Measurements from ENCODE around the gene OR56A4. TPM values are rescaled to one million over a fixed set of nuclear protein-coding genes. Genes with fewer than 3 reads are reported as not detected.

OR56A4 gene
- total RNA-seq, 1 experiment from 2014 or later, result 0.20 TPM

- CTCF ChIA-PET, result interaction anchor here (1.0 kb wide), 1 partner anchor 224 kb away, joined by 3 read pairs; no protein-coding TSS in a partner anchor
- ATAC-seq (no peak), DNase-seq (ENCODE audit: low spot score) (no peak)
- H3K4me3 Mint-ChIP-seq, result no peak overlapping the region
- peaks cover 2% of the 10 kb centered on the region for H3K27me3 Mint-ChIP-seq (ENCODE audit: low read depth)
- H3K36me3 Mint-ChIP-seq, result no peaks in the 10 kb centered on the region
- 0 out of 2 replicates have a peak, but pooled peaks cover 4% of the 10 kb centered on the region for H3K4me1 Mint-ChIP-seq
- no peak for TF ChIP-seq CTCF (IDR thresholded peaks at IDR 0.05)
- no peak for TF ChIP-seq ATF2 (CRISPR knock-in tag; IDR thresholded peaks at IDR 0.05; ENCODE audit: borderline replicate concordance, low read depth)
- TF ChIP-seq ZNF512 (CRISPR knock-in tag; IDR thresholded peaks at IDR 0.05; ENCODE audit: borderline replicate concordance), result no peak
- TF ChIP-seq SP1 (CRISPR knock-in tag; conservative IDR thresholded peaks at IDR 0.05), result no peak
- TF ChIP-seq ZSCAN18 (CRISPR knock-in tag; IDR thresholded peaks at IDR 0.05), result no peak
- TF ChIP-seq ZMAT4 (CRISPR knock-in tag; IDR thresholded peaks at IDR 0.05), result no peak
- no peaks in the 10 kb centered on the region for H3K9me3 Mint-ChIP-seq
- POLR2A ChIA-PET, result no interaction called here
- no peak overlapping the region for H3K27ac Mint-ChIP-seq
Measured at GRCh38 chr11:6027501-6027900, 20.8 kb upstream of the OR56A4 start.

GRCh38 chr11:6025056-6025455 lies 18.3 kb upstream of the OR56A4 start:
- ChIA-PET CTCF (interaction anchor here (0.7 to 2.3 kb wide), 6 partner anchors 225 to 338 kb away, joined by 3 to 11 read pairs (median 6); no protein-coding TSS in a partner anchor), POLR2A (no interaction called here)
- DNase-seq (ENCODE audit: low spot score) (no peak), ATAC-seq (no peak)
- H3K27ac Mint-ChIP-seq, result no peak overlapping the region
- no peaks in the 10 kb centered on the region for H3K9me3 Mint-ChIP-seq
- H3K4me3 Mint-ChIP-seq, result no peak overlapping the region
- 0 out of 2 replicates have a peak, but pooled peaks cover 4% of the 10 kb centered on the region for H3K4me1 Mint-ChIP-seq
- H3K27me3 Mint-ChIP-seq (ENCODE audit: low read depth), result peaks cover 20% of the 10 kb centered on the region
- no peaks in the 10 kb centered on the region for H3K36me3 Mint-ChIP-seq
- TF ChIP-seq MXD4 (CRISPR knock-in tag; IDR thresholded peaks at IDR 0.05; ENCODE audit: borderline replicate concordance) (no peak), PREB (CRISPR knock-in tag; IDR thresholded peaks at IDR 0.05; ENCODE audit: borderline replicate concordance) (no peak), SP1 (CRISPR knock-in tag; conservative IDR thresholded peaks at IDR 0.05) (no peak), RELA (CRISPR knock-in tag; IDR thresholded peaks at IDR 0.05; ENCODE audit: borderline replicate concordance) (no peak), NR1H2 (CRISPR knock-in tag; IDR thresholded peaks at IDR 0.05) (no peak), ZNF396 (CRISPR knock-in tag; IDR thresholded peaks at IDR 0.05; ENCODE audit: borderline replicate concordance) (no peak), IRF2 (CRISPR knock-in tag; IDR thresholded peaks at IDR 0.05; ENCODE audit: borderline replicate concordance, low read depth) (no peak), ZNF232 (CRISPR knock-in tag; IDR thresholded peaks at IDR 0.05) (no peak), ZSCAN18 (CRISPR knock-in tag; IDR thresholded peaks at IDR 0.05) (no peak), JAZF1 (CRISPR knock-in tag; IDR thresholded peaks at IDR 0.05) (no peak), ZNF425 (CRISPR knock-in tag; conservative IDR thresholded peaks at IDR 0.05) (no peak), PRDM15 (CRISPR knock-in tag; IDR thresholded peaks at IDR 0.05) (no peak), MLX (CRISPR knock-in tag; IDR thresholded peaks at IDR 0.05) (no peak)

Measured in WTC11 (cell line).